Measurements from ENCODE around the gene ACBD6. TPM values are rescaled to one million over a fixed set of nuclear protein-coding genes. Genes with fewer than 3 reads are reported as not detected.
"Not testable (repeated sequence)": the region's sequence is repeated elsewhere in the genome, so short reads cannot be mapped to it uniquely, and the experiment has no call there.

Gene ACBD6
- total and polyA plus RNA-seq, 5 donors from 2014 or later: 23.4 to 34.9 (median 25.5) TPM

GRCh38 chr1:180428782-180429695 is 73.3 kb downstream of the ACBD6 start:
- H3K4me3 ChIP-seq (ENCODE audit: low read depth, low read length): no peak overlapping the region
- H3K9me3 ChIP-seq (ENCODE audit: control insufficient read depth in 2 of 2, low read length in 2 of 2): no peaks in the 10 kb centered on the region
- ATAC-seq (ENCODE audit: low read depth in 2 of 2) (no peak), DNase-seq (no peak)
- H3K36me3 Mint-ChIP-seq: peaks cover 10% of the 10 kb centered on the region
- H3K4me1 ChIP-seq (ENCODE audit: control insufficient read depth, insufficient read depth, low read length, poor library complexity, severe bottlenecking): no peaks in the 10 kb centered on the region
- H3K9me3 Mint-ChIP-seq: peaks cover 0 to 4% (median 0%) of the 10 kb centered on the region in 7 donors
- peaks cover 18 to 32% (median 28%) of the 10 kb centered on the region in 4 donors for H3K4me1 Mint-ChIP-seq
- peak overlapping the region in 1 of 3 donors; percentile 6 for H3K27ac Mint-ChIP-seq
- H3K27me3 ChIP-seq (ENCODE audit: control insufficient read depth, insufficient read depth, low read length): no peaks in the 10 kb centered on the region
- H3K27me3 Mint-ChIP-seq: no peaks in the 10 kb centered on the region
- no peak overlapping the region for H3K27ac ChIP-seq (ENCODE audit: insufficient read depth, low read length, poor library complexity, severe bottlenecking)
- H3K4me3 Mint-ChIP-seq: no peak overlapping the region
- peaks cover 2% of the 10 kb centered on the region for H3K36me3 ChIP-seq (ENCODE audit: control insufficient read depth, insufficient read depth, low read length)

- DNase-seq: no peak
- Histone ChIP-seq H3K4me1 (ENCODE audit: control insufficient read depth, insufficient read depth, low read length, poor library complexity, severe bottlenecking) (no peaks in the 10 kb centered on the region), H3K36me3 (ENCODE audit: control insufficient read depth, insufficient read depth, low read length) (peaks cover 5% of the 10 kb centered on the region), H3K27me3 (ENCODE audit: control insufficient read depth, insufficient read depth, low read length) (no peaks in the 10 kb centered on the region), H3K27ac (ENCODE audit: insufficient read depth, low read length, poor library complexity, severe bottlenecking) (no peak overlapping the region), H3K4me3 (ENCODE audit: low read depth, low read length) (no peak overlapping the region), H3K9me3 (ENCODE audit: control insufficient read depth in 2 of 2, low read length in 2 of 2) (no peaks in the 10 kb centered on the region)
- H3K36me3 Mint-ChIP-seq: peaks cover 26% of the 10 kb centered on the region
- peaks cover 0 to 11% (median 2%) of the 10 kb centered on the region in 7 donors for H3K9me3 Mint-ChIP-seq
- H3K4me1 Mint-ChIP-seq: peaks cover 6 to 24% (median 14%) of the 10 kb centered on the region in 4 donors
- no peak for ATAC-seq (ENCODE audit: low read depth in 2 of 2)
- no peak overlapping the region for H3K4me3 Mint-ChIP-seq
- no peaks in the 10 kb centered on the region for H3K27me3 Mint-ChIP-seq
- no peak overlapping the region for H3K27ac Mint-ChIP-seq
These were observed 76.4 kb downstream of the ACBD6 start for GRCh38 chr1:180425952-180426351.

GRCh38 chr1:180424848-180425457 is 77.4 kb downstream of the ACBD6 start:
- Histone ChIP-seq H3K27ac (ENCODE audit: insufficient read depth, low read length, poor library complexity, severe bottlenecking) (no peak overlapping the region), H3K36me3 (ENCODE audit: control insufficient read depth, insufficient read depth, low read length) (peaks cover 5% of the 10 kb centered on the region), H3K9me3 (ENCODE audit: control insufficient read depth in 2 of 2, low read length in 2 of 2) (no peaks in the 10 kb centered on the region), H3K4me1 (ENCODE audit: control insufficient read depth, insufficient read depth, low read length, poor library complexity, severe bottlenecking) (no peaks in the 10 kb centered on the region), H3K27me3 (ENCODE audit: control insufficient read depth, insufficient read depth, low read length) (no peaks in the 10 kb centered on the region), H3K4me3 (ENCODE audit: low read depth, low read length) (no peak overlapping the region)
- peaks cover 6 to 27% (median 15%) of the 10 kb centered on the region in 4 donors for H3K4me1 Mint-ChIP-seq
- no peak for DNase-seq
- H3K27me3 Mint-ChIP-seq: no peaks in the 10 kb centered on the region
- no peak for ATAC-seq (ENCODE audit: low read depth in 2 of 2)
- peaks cover 0 to 11% (median 2%) of the 10 kb centered on the region in 7 donors for H3K9me3 Mint-ChIP-seq
- no peak overlapping the region for H3K27ac Mint-ChIP-seq
- H3K36me3 Mint-ChIP-seq: peaks cover 31% of the 10 kb centered on the region
- no peak overlapping the region for H3K4me3 Mint-ChIP-seq

GRCh38 chr1:180421614-180422013 is 80.8 kb downstream of the ACBD6 start:
- H3K27ac Mint-ChIP-seq: no peak overlapping the region

GRCh38 chr1:180421145-180421544 is 81.2 kb downstream of the ACBD6 start:
- Mint-ChIP-seq H3K4me1 (peaks cover 0 to 18% (median 9%) of the 10 kb centered on the region in 4 donors), H3K36me3 (peaks cover 29% of the 10 kb centered on the region), H3K9me3 (peaks cover 0 to 14% (median 4%) of the 10 kb centered on the region in 7 donors)
- not testable (repeated sequence) for H3K27me3 ChIP-seq (ENCODE audit: control insufficient read depth, insufficient read depth, low read length); ATAC-seq (ENCODE audit: low read depth in 2 of 2); DNase-seq; H3K27ac Mint-ChIP-seq; H3K27me3 Mint-ChIP-seq; H3K4me1 ChIP-seq (ENCODE audit: control insufficient read depth, insufficient read depth, low read length, poor library complexity, severe bottlenecking); H3K9me3 ChIP-seq (ENCODE audit: control insufficient read depth in 2 of 2, low read length in 2 of 2); H3K36me3 ChIP-seq (ENCODE audit: control insufficient read depth, insufficient read depth, low read length); H3K4me3 ChIP-seq (ENCODE audit: low read depth, low read length); H3K4me3 Mint-ChIP-seq; H3K27ac ChIP-seq (ENCODE audit: insufficient read depth, low read length, poor library complexity, severe bottlenecking)

More at GRCh38 chr1:180421614-180422013, 80.8 kb downstream of the ACBD6 start:
- no peak overlapping the region for H3K27ac ChIP-seq (ENCODE audit: insufficient read depth, low read length, poor library complexity, severe bottlenecking)
- no peaks in the 10 kb centered on the region for H3K27me3 ChIP-seq (ENCODE audit: control insufficient read depth, insufficient read depth, low read length)
- Mint-ChIP-seq H3K36me3 (peaks cover 25% of the 10 kb centered on the region), H3K9me3 (peaks cover 0 to 11% (median 1%) of the 10 kb centered on the region in 7 donors), H3K27me3 (no peaks in the 10 kb centered on the region), H3K4me3 (no peak overlapping the region), H3K4me1 (peaks cover 3 to 21% (median 7%) of the 10 kb centered on the region in 4 donors)
- no peak overlapping the region for H3K4me3 ChIP-seq (ENCODE audit: low read depth, low read length)
- H3K9me3 ChIP-seq (ENCODE audit: control insufficient read depth in 2 of 2, low read length in 2 of 2): no peaks in the 10 kb centered on the region
- no peak for ATAC-seq (ENCODE audit: low read depth in 2 of 2)
- no peaks in the 10 kb centered on the region for H3K4me1 ChIP-seq (ENCODE audit: control insufficient read depth, insufficient read depth, low read length, poor library complexity, severe bottlenecking)
- peaks cover 4% of the 10 kb centered on the region for H3K36me3 ChIP-seq (ENCODE audit: control insufficient read depth, insufficient read depth, low read length)
- no peak for DNase-seq

GRCh38 chr1:180415985-180416633 is 86.3 kb downstream of the ACBD6 start:
- Histone ChIP-seq H3K27me3 (ENCODE audit: control insufficient read depth, insufficient read depth, low read length) (no peaks in the 10 kb centered on the region), H3K9me3 (ENCODE audit: control insufficient read depth in 2 of 2, low read length in 2 of 2) (peaks cover 0 to 4% of the 10 kb centered on the region in 2 experiments), H3K27ac (ENCODE audit: insufficient read depth, low read length, poor library complexity, severe bottlenecking) (no peak overlapping the region), H3K4me3 (ENCODE audit: low read depth, low read length) (no peak overlapping the region), H3K4me1 (ENCODE audit: control insufficient read depth, insufficient read depth, low read length, poor library complexity, severe bottlenecking) (no peaks in the 10 kb centered on the region), H3K36me3 (ENCODE audit: control insufficient read depth, insufficient read depth, low read length) (peaks cover 4% of the 10 kb centered on the region)
- Mint-ChIP-seq H3K27ac (no peak overlapping the region), H3K9me3 (peaks cover 0 to 10% (median 1%) of the 10 kb centered on the region in 7 donors), H3K4me1 (peaks cover 0 to 20% (median 4%) of the 10 kb centered on the region in 4 donors), H3K36me3 (peaks cover 24% of the 10 kb centered on the region), H3K27me3 (no peaks in the 10 kb centered on the region), H3K4me3 (no peak overlapping the region)
- DNase-seq: peak in 2 of 3 donors; percentile 21 to 63
- no peak for ATAC-seq (ENCODE audit: low read depth in 2 of 2)

GRCh38 chr1:180415236-180415848 is 87.0 kb downstream of the ACBD6 start:
- Histone ChIP-seq H3K4me1 (ENCODE audit: control insufficient read depth, insufficient read depth, low read length, poor library complexity, severe bottlenecking) (no peaks in the 10 kb centered on the region), H3K4me3 (ENCODE audit: low read depth, low read length) (no peak overlapping the region), H3K27ac (ENCODE audit: insufficient read depth, low read length, poor library complexity, severe bottlenecking) (no peak overlapping the region), H3K36me3 (ENCODE audit: control insufficient read depth, insufficient read depth, low read length) (peaks cover 10% of the 10 kb centered on the region), H3K27me3 (ENCODE audit: control insufficient read depth, insufficient read depth, low read length) (no peaks in the 10 kb centered on the region), H3K9me3 (ENCODE audit: control insufficient read depth in 2 of 2, low read length in 2 of 2) (peaks cover 0 to 4% of the 10 kb centered on the region in 2 experiments)
- peaks cover 0 to 20% (median under 1%) of the 10 kb centered on the region in 4 donors for H3K4me1 Mint-ChIP-seq
- no peaks in the 10 kb centered on the region for H3K27me3 Mint-ChIP-seq
- peaks cover 26% of the 10 kb centered on the region for H3K36me3 Mint-ChIP-seq
- H3K9me3 Mint-ChIP-seq: peaks cover 0 to 10% (median 1%) of the 10 kb centered on the region in 7 donors
- no peak for DNase-seq
- ATAC-seq (ENCODE audit: low read depth in 2 of 2): no peak
- no peak overlapping the region for H3K27ac Mint-ChIP-seq
- no peak overlapping the region for H3K4me3 Mint-ChIP-seq
